ENCODE results near the gene EVI2B. TPM values are rescaled to one million over a fixed set of nuclear protein-coding genes. Genes with fewer than 3 reads are reported as not detected.
A peak's percentile ranks its signal among the peaks of the same experiment; 100 is the strongest.

The EVI2B gene
- polyA plus RNA-seq, 2 of the 4 experiments (the other 2 are of a cell fraction), result 0.04 TPM; not detected in 1

DNA sequence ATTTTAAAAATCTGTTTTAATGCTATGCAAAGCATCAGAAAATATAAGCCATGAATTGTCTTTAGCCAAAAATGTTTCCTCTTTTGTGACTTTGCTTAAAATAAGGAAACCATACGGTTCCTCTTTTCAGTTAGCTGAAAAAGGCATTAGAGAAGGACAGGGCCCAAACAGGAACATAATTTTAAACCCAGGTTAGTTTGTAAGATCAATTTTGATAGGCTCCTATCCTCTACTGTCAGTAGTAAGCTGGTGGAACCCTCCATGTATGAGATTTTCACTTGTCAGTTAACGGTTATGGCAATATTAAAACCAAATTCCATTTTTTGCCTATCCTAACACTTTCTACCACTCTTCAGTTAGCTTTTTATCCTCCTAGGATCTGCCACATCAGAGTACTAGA, 4.3 kb downstream of the EVI2B start:
- Histone ChIP-seq H3K4me3 (no peak overlapping the region), H3K4me1 (peaks cover 17% of the 10 kb centered on the region; the same call in 2 of the 3 replicates), H3K27ac (no peak overlapping the region), H3K4me2 (no peak overlapping the region), H3K9me3 (no peaks in the 10 kb centered on the region)
- ChIA-PET CTCF (no interaction called here), POLR2A (no interaction called here)
- DNase-seq (ENCODE audit: low read depth in 1 of 2, low spot score in 1 of 2) (no peak), ATAC-seq (no peak), FAIRE-seq (peak; percentile 67)
- TF ChIP-seq, protein P1, sequence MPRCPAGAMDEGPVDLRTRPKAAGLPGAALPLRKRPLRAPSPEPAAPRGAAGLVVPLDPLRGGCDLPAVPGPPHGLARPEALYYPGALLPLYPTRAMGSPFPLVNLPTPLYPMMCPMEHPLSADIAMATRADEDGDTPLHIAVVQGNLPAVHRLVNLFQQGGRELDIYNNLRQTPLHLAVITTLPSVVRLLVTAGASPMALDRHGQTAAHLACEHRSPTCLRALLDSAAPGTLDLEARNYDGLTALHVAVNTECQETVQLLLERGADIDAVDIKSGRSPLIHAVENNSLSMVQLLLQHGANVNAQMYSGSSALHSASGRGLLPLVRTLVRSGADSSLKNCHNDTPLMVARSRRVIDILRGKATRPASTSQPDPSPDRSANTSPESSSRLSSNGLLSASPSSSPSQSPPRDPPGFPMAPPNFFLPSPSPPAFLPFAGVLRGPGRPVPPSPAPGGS (IDR thresholded peaks at IDR 0.05), result no peak
- no peak for TF ChIP-seq BHLHE40 (IDR thresholded peaks at IDR 0.05; ENCODE audit: low read depth, low read length)
- no peak for TF ChIP-seq NR3C1 (IDR thresholded peaks at IDR 0.05)
- TF ChIP-seq, protein P2, sequence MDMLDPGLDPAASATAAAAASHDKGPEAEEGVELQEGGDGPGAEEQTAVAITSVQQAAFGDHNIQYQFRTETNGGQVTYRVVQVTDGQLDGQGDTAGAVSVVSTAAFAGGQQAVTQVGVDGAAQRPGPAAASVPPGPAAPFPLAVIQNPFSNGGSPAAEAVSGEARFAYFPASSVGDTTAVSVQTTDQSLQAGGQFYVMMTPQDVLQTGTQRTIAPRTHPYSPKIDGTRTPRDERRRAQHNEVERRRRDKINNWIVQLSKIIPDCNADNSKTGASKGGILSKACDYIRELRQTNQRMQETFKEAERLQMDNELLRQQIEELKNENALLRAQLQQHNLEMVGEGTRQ (IDR thresholded peaks at IDR 0.05), result no peak
- TF ChIP-seq CHD2 (IDR thresholded peaks at IDR 0.05; ENCODE audit: low read length, partially characterized antibody), result no peak
- TF ChIP-seq MYC (IDR thresholded peaks at IDR 0.05; ENCODE audit: borderline replicate concordance, low read length), result no peak
- no peak for TF ChIP-seq CBX8 (IDR thresholded peaks at IDR 0.05)
- no peak for TF ChIP-seq SMC3 (IDR thresholded peaks at IDR 0.05)
- TF ChIP-seq, protein P3, sequence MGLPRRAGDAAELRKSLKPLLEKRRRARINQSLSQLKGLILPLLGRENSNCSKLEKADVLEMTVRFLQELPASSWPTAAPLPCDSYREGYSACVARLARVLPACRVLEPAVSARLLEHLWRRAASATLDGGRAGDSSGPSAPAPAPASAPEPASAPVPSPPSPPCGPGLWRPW (IDR thresholded peaks at IDR 0.05), result no peak
- TF ChIP-seq FOXS1 (CRISPR knock-in tag; IDR thresholded peaks at IDR 0.05), result no peak
- TF ChIP-seq ZSCAN20 (CRISPR knock-in tag; IDR thresholded peaks at IDR 0.05), result no peak
- no peak for TF ChIP-seq KDM5A (IDR thresholded peaks at IDR 0.05)
- no peak for TF ChIP-seq NPAS2 (CRISPR knock-in tag; IDR thresholded peaks at IDR 0.05; ENCODE audit: borderline replicate concordance)
- no peak for TF ChIP-seq CEBPB (IDR thresholded peaks at IDR 0.05)
- TF ChIP-seq FOSB (CRISPR knock-in tag; IDR thresholded peaks at IDR 0.05), result no peak
- TF ChIP-seq RCOR1 (IDR thresholded peaks at IDR 0.05; ENCODE audit: low read depth, low read length), result no peak
- TF ChIP-seq, protein P4, sequence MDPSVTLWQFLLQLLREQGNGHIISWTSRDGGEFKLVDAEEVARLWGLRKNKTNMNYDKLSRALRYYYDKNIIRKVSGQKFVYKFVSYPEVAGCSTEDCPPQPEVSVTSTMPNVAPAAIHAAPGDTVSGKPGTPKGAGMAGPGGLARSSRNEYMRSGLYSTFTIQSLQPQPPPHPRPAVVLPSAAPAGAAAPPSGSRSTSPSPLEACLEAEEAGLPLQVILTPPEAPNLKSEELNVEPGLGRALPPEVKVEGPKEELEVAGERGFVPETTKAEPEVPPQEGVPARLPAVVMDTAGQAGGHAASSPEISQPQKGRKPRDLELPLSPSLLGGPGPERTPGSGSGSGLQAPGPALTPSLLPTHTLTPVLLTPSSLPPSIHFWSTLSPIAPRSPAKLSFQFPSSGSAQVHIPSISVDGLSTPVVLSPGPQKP (IDR thresholded peaks at IDR 0.05; ENCODE audit: low read depth, low read length), result no peak
- TF ChIP-seq MAFK (IDR thresholded peaks at IDR 0.05; ENCODE audit: partially characterized antibody), result no peak
- TF ChIP-seq HMGXB4 (CRISPR knock-in tag; IDR thresholded peaks at IDR 0.05; ENCODE audit: borderline replicate concordance), result no peak
- no peak for TF ChIP-seq PBX3 (IDR thresholded peaks at IDR 0.05)
- 96% methylated on average over 2 of the region's 2 CpGs for WGBS (ENCODE audit: missing lambda C conversion rate)
